HL-60 (cell line): ENCODE results near the gene SCARB2.

ENCODE experiments used
- DNase-seq, 2 experiments: peaks; one replicate each; pipeline ENCODE4 v3.0.0-alpha.2; 2010 to 2020; ENCODE audit warnings: low read depth in 1 of 2, low spot score in 1 of 2
- H3K27ac ChIP-seq: fragments of 250-450 bp; sonication (Bioruptor Pico); replicated peaks from 2 replicates; pipeline ENCODE4 v1.5.1; 2020; ENCODE audit warnings: mild to moderate bottlenecking, moderate library complexity
- H3K27me3 ChIP-seq: fragments of 250-450 bp; sonication (Bioruptor Pico); 2 replicates; pipeline ENCODE4 v1.5.1; 2021; ENCODE audit warnings: mild to moderate bottlenecking, moderate library complexity; ENCODE audit not compliant: insufficient read depth, poor library complexity, severe bottlenecking
- H3K4me3 ChIP-seq: replicated peaks from 2 replicates; pipeline ENCODE4 v1.5.1; 2011; ENCODE audit warnings: mild to moderate bottlenecking, control low read depth, low read length; ENCODE audit not compliant: insufficient read depth
- CTCF ChIP-seq: IDR thresholded peaks from one replicate; pipeline ENCODE4 v1.5.1; 2011; ENCODE audit warnings: low read length, control low read depth, inconsistent platforms; ENCODE audit not compliant: insufficient read depth
- GABPA ChIP-seq: IDR thresholded peaks from 2 replicates; pipeline ENCODE4 v1.6.1; 2012; ENCODE audit warnings: low read depth
- POLR2AphosphoS5 ChIP-seq: IDR thresholded peaks from 2 replicates; pipeline ENCODE4 v1.6.1; 2012; ENCODE audit warnings: low read depth
- REST ChIP-seq: IDR thresholded peaks from 2 replicates; pipeline ENCODE4 v1.6.1; 2012; ENCODE audit warnings: low read depth; ENCODE audit not compliant: insufficient replicate concordance
- SPI1 ChIP-seq: IDR thresholded peaks from 2 replicates; pipeline ENCODE4 v1.6.1; 2012; ENCODE audit warnings: low read depth, mild to moderate bottlenecking, borderline replicate concordance

The SCARB2 gene

GRCh38 chr4:76148142-76148865 is 65.3 kb downstream of the SCARB2 start, which contains the start of gene NUP54:
Gene NUP54 (minus strand): TSS chr4:76148397. CDS start chr4:76148374, 23 bp downstream.
- DNase-seq = peak; percentile 88 to 96
- TF ChIP-seq GABPA = peak; percentile 95
- peak; percentile 51 for TF ChIP-seq REST
- TF ChIP-seq POLR2AphosphoS5 = peak; percentile 90
- TF ChIP-seq CTCF = no peak
- peak within 1 kb of the TSS; percentile 65 for H3K4me3 ChIP-seq
- H3K27ac ChIP-seq = peak within 1 kb of the TSS; percentile 97
- no peaks in the 10 kb centered on the region for H3K27me3 ChIP-seq

GRCh38 chr4:76147454-76148141 is 66.0 kb downstream of the SCARB2 start:
- Histone ChIP-seq H3K27ac (peak overlapping the region; percentile 97), H3K27me3 (no peaks in the 10 kb centered on the region), H3K4me3 (peak overlapping the region; percentile 65)
- TF ChIP-seq REST (no peak), GABPA (no peak), CTCF (no peak), SPI1 (no peak), POLR2AphosphoS5 (no peak)
- peak; percentile 39 to 70 for DNase-seq

- no peaks in the 10 kb centered on the region for H3K27me3 ChIP-seq
- DNase-seq = no peak
- TF ChIP-seq GABPA = no peak
- no peak for TF ChIP-seq CTCF
- TF ChIP-seq REST = no peak
- TF ChIP-seq POLR2AphosphoS5 = no peak
- TF ChIP-seq SPI1 = no peak
- no peak overlapping the region for H3K4me3 ChIP-seq
- no peak overlapping the region for H3K27ac ChIP-seq
Observed at GRCh38 chr4:76144546-76144945, 69.1 kb downstream of the SCARB2 start.
